GM12878 (cell line): ENCODE results near the gene RIPPLY2. TPM values are rescaled to one million over a fixed set of nuclear protein-coding genes. Genes with fewer than 3 reads are reported as not detected.

Experiments
- ATAC-seq: fragments of 200-7000 bp; cut with Tn5 transposase; 3 replicates; pipeline ENCODE4 v1.9.1; 2020; ENCODE audit warnings: mild to moderate bottlenecking, moderate library complexity
- BruUV-seq: library from RNA; stranded (reverse); fragments of 400-500 nt; replicated peaks from 2 replicates; lab custom pipeline; 2021; lab: Mats Ljungman, UMichigan
- CTCF ChIA-PET: fragments of 300-600 bp; sonication (Branson Sonifier 250); formaldehyde crosslinking; extraction: SDS; loops from one replicate; lab custom pipeline; 2021; ENCODE audit warnings: inconsistent platforms; lab: Yijun Ruan, JAX
- POLR2A ChIA-PET: fragments of 350-600 bp; formaldehyde crosslinking; extraction: SDS; loops from one replicate; lab custom pipeline; 2021; ENCODE audit warnings: inconsistent platforms; lab: Charles Lee
- RAD21 ChIA-PET: fragments of 300-600 bp; sonication (Branson Sonifier 250); formaldehyde crosslinking; loops from one replicate; lab custom pipeline; 2023; ENCODE audit warnings: antibody characterized with exemption; ENCODE audit not compliant: unreplicated experiment; lab: Charles Lee
- SMC1A ChIA-PET: fragments of 300-600 bp; sonication (Branson Sonifier 250); formaldehyde crosslinking; loops from one replicate; lab custom pipeline; 2023; ENCODE audit not compliant: unreplicated experiment, uncharacterized antibody; lab: Charles Lee
- DNase-seq: peaks from one replicate; pipeline ENCODE4 v3.0.0-alpha.2; 2011; ENCODE audit warnings: low read depth, low spot score
- FAIRE-seq: peaks from 3 replicates; lab custom pipeline; 2011; peaks lifted over from hg19 to GRCh38; lab: Jason Lieb, UNC
- H2AFZ ChIP-seq: 2 replicates; pipeline ENCODE4 v1.6.0; 2011; ENCODE audit warnings: low read depth, low read length, control low read depth; ENCODE audit not compliant: control insufficient read depth
- H3K27ac ChIP-seq: 2 replicates; pipeline ENCODE4 v1.5.1; 2011; ENCODE audit warnings: control low read depth; ENCODE audit not compliant: control insufficient read depth, insufficient read depth
- H3K27me3 ChIP-seq, 2 experiments: replicated peaks in 1 of 2; 2 replicates each; pipeline versions ENCODE4 v1.6.0 to v1.6.1; 2011; ENCODE audit warnings: low read length in 1 of 2; ENCODE audit not compliant: control insufficient read depth in 2 of 2, insufficient read depth in 2 of 2
- H3K36me3 ChIP-seq, 2 experiments: 2 replicates each; pipeline ENCODE4 v1.5.1; 2011; ENCODE audit warnings: low read length in 1 of 2; ENCODE audit not compliant: control insufficient read depth in 2 of 2, insufficient read depth in 2 of 2
- H3K4me1 ChIP-seq: 2 replicates; pipeline ENCODE4 v1.6.1; 2011; ENCODE audit warnings: mild to moderate bottlenecking, low read length, moderate library complexity, mixed read lengths; ENCODE audit not compliant: control insufficient read depth, insufficient read depth
- H3K4me2 ChIP-seq: 2 replicates; pipeline ENCODE4 v1.6.0; 2011; ENCODE audit warnings: control low read depth; ENCODE audit not compliant: control insufficient read depth, insufficient read depth
- H3K4me3 ChIP-seq: fragments of 200-600 bp; sonication (generic); 2 replicates; pipeline ENCODE4 v1.5.1; 2016
- H3K79me2 ChIP-seq: 2 replicates; pipeline ENCODE4 v1.6.0; 2011; ENCODE audit warnings: low read length; ENCODE audit not compliant: control insufficient read depth, insufficient read depth
- H3K9ac ChIP-seq: 2 replicates; pipeline ENCODE4 v1.8.0; 2011; ENCODE audit warnings: low read length, control low read depth, mixed read lengths; ENCODE audit not compliant: control insufficient read depth, insufficient read depth
- H3K9me3 ChIP-seq: replicated peaks from 3 replicates; pipeline ENCODE4 v1.5.1; 2011; ENCODE audit warnings: mild to moderate bottlenecking, low read length; ENCODE audit not compliant: control insufficient read depth, insufficient read depth
- H4K20me1 ChIP-seq: 2 replicates; pipeline ENCODE4 v1.6.0; 2011; ENCODE audit not compliant: control insufficient read depth, insufficient read depth
- BCLAF1 ChIP-seq: fragments of 450-650 bp; IDR thresholded peaks from 2 replicates; pipeline ENCODE4 v1.6.1; 2017; ENCODE audit warnings: antibody characterized with exemption, mild to moderate bottlenecking, moderate library complexity
- CHD4 ChIP-seq: fragments of 200-600 bp; sonication (generic); IDR thresholded peaks from 2 replicates; pipeline ENCODE4 v1.6.1; 2016; ENCODE audit warnings: mild to moderate bottlenecking
- E2F4 ChIP-seq: IDR thresholded peaks from 2 replicates; pipeline ENCODE4 v1.6.1; 2012; ENCODE audit warnings: low read depth, low read length, improper control_type of control experiment
- ESRRA ChIP-seq: IDR thresholded peaks from 2 replicates; pipeline ENCODE4 v1.6.1; 2012; ENCODE audit warnings: mild to moderate bottlenecking, low read length, improper control_type of control experiment
- FOS ChIP-seq: IDR thresholded peaks from 3 replicates; pipeline ENCODE4 v1.6.1; 2011; ENCODE audit warnings: borderline replicate concordance; ENCODE audit not compliant: insufficient read length; ENCODE audit errors: extremely low read depth
- KDM1A ChIP-seq: fragments of 200-600 bp; sonication (generic); IDR thresholded peaks from 2 replicates; pipeline ENCODE4 v1.6.1; 2016; ENCODE audit warnings: borderline replicate concordance
- SKIL ChIP-seq: fragments of 450-650 bp; IDR thresholded peaks from 2 replicates; pipeline ENCODE4 v1.6.1; 2017; ENCODE audit warnings: mild to moderate bottlenecking, low read depth, inconsistent platforms; ENCODE audit not compliant: poor library complexity, severe bottlenecking
- SMAD1 ChIP-seq: fragments of 450-650 bp; IDR thresholded peaks from 2 replicates; pipeline ENCODE4 v1.6.1; 2018; ENCODE audit warnings: mild to moderate bottlenecking, low read depth; ENCODE audit not compliant: partially characterized antibody
- SMARCA5 ChIP-seq: fragments of 450-650 bp; IDR thresholded peaks from 2 replicates; pipeline ENCODE4 v1.6.1; 2017; ENCODE audit warnings: mild to moderate bottlenecking
- SMC3 ChIP-seq: IDR thresholded peaks from 2 replicates; pipeline ENCODE4 v1.6.1; 2011; ENCODE audit warnings: low read length, improper control_type of control experiment, borderline replicate concordance
- ZNF592 ChIP-seq: fragments of 450-650 bp; IDR thresholded peaks from 2 replicates; pipeline ENCODE4 v1.6.1; 2017; ENCODE audit warnings: mild to moderate bottlenecking, moderate library complexity
- in situ Hi-C: fragments of 300-500 bp; cut with MboI; formaldehyde crosslinking; loops from 9 replicates; pipeline ENCODE4 v1.14.3; 2018; ENCODE audit warnings: mixed read lengths
- intact Hi-C: fragments of 100-400 bp; cut with micrococcal nuclease; formaldehyde crosslinking; loops from one replicate; pipeline ENCODE4 v1.14.2; 2022; ENCODE audit not compliant: unreplicated experiment
- polyA plus RNA-seq, 11 experiments: library from polyadenylated mRNA; depleted of rRNA in 4 of 11; unstranded in 6 of 11; stranded (reverse) in 5 of 11; fragments of >200 nt; fragmentation: Nextera tagmentation in 4 of 11; fragmentation: Illumina TruSeq in 1 of 11; extraction: Ambion mirVana in 4 of 11; extraction: Trizol in 1 of 11; gene quantifications; 1 replicate in 1 of 11; 2 replicates in 10 of 11; pipeline versions ENCODE4 v1.2.1 to v1.2.3, GENCODE V29; 2011 to 2016; ENCODE audit warnings: inconsistent platforms in 2 of 11, missing spikeins in 2 of 11, low read depth in 1 of 11
- total RNA-seq, 4 experiments: library from RNA; depleted of rRNA in 3 of 4; stranded (reverse); fragments of >200 nt in 3 of 4; fragmentation: Illumina TruSeq in 1 of 4; extraction: Trizol in 1 of 4; gene quantifications; 2 replicates each; pipeline versions ENCODE4 v1.2.1 to v1.2.3, GENCODE V29; 2013 to 2021

RIPPLY2 gene
- total and polyA plus RNA-seq, 10 of the 15 experiments (the other 5 are each of a cell fraction or from before 2014, with no cell fraction given) = 0.09 to 0.51 (median 0.17) TPM; not detected in 7

GRCh38 chr6:83804886-83805285 is 48.3 kb upstream of the RIPPLY2 start:
- no peaks in the 10 kb centered on the region for H3K4me1 ChIP-seq
- H4K20me1 ChIP-seq = no peaks in the 10 kb centered on the region
- no peak for FAIRE-seq
- no peaks in the 10 kb centered on the region for H3K27me3 ChIP-seq
- H3K9me3 ChIP-seq = no peaks in the 10 kb centered on the region
- no peak for ATAC-seq
- TF ChIP-seq SKIL (no peak), SMARCA5 (no peak), KDM1A (no peak), CHD4 (no peak), FOS (no peak), SMAD1 (no peak), E2F4 (no peak), BCLAF1 (no peak), ESRRA (no peak), SMC3 (no peak), ZNF592 (no peak)
- H3K36me3 ChIP-seq = no peaks in the 10 kb centered on the region
- ChIA-PET RAD21 (interaction anchor here (2.7 kb wide), 1 partner anchor 190 kb away, joined by 10 read pairs; no protein-coding TSS in a partner anchor), SMC1A (interaction anchor here (1.5 kb wide), 1 partner anchor 190 kb away, joined by 12 read pairs; no protein-coding TSS in a partner anchor), CTCF (interaction anchor here (1.4 kb wide), 1 partner anchor 190 kb away, joined by 7 read pairs; no protein-coding TSS in a partner anchor), POLR2A (no interaction called here)
- H3K9ac ChIP-seq = no peak overlapping the region
- in situ Hi-C loops (no loop called here), intact Hi-C loops (no loop called here)
- H2AFZ ChIP-seq = no peak overlapping the region
- H3K79me2 ChIP-seq = no peaks in the 10 kb centered on the region
- no peak overlapping the region for H3K4me3 ChIP-seq
- no peak overlapping the region for H3K27ac ChIP-seq
- DNase-seq = no peak
- no peak overlapping the region for H3K4me2 ChIP-seq
- no TSS peak for BruUV-seq
